Stimulated activated CD8-positive, alpha-beta memory T cell treated with anti-CD3 and anti-CD28 coated beads, Interleukin-15, amount 100 ng/mL, for 48 hours (primary cell): ENCODE data around the gene C10orf95.
"Not testable (repeated sequence)": the region's sequence is repeated elsewhere in the genome, so short reads cannot be mapped to it uniquely, and the experiment has no call there.

Experiments used
- DNase-seq, 2 donors: peaks; one replicate each; pipeline ENCODE4 v3.0.0-alpha.2; 2020; ENCODE audit warnings: low read depth in 2 of 2

Gene C10orf95

GRCh38 chr10:102451105-102451969 is at the start of gene C10orf95:
TSS of gene C10orf95 (minus strand) at chr10:102451543. CDS start at chr10:102451093, 450 bp downstream.
- DNase-seq = no peak

- not testable (repeated sequence) for DNase-seq
These were observed 49.3 kb upstream of the C10orf95 start for GRCh38 chr10:102500686-102501085.

GRCh38 chr10:102499356-102499755 is 48.0 kb upstream of the C10orf95 start:
- DNase-seq = no peak

GRCh38 chr10:102497545-102497944 is 46.2 kb upstream of the C10orf95 start:
- no peak for DNase-seq

- no peak for DNase-seq
These were observed 42.4 kb upstream of the C10orf95 start for GRCh38 chr10:102493771-102494170.

GRCh38 chr10:102492983-102493382 is 41.6 kb upstream of the C10orf95 start:
- no peak for DNase-seq

- no peak for DNase-seq
These were observed 41.1 kb upstream of the C10orf95 start for GRCh38 chr10:102492344-102492939.

DNA sequence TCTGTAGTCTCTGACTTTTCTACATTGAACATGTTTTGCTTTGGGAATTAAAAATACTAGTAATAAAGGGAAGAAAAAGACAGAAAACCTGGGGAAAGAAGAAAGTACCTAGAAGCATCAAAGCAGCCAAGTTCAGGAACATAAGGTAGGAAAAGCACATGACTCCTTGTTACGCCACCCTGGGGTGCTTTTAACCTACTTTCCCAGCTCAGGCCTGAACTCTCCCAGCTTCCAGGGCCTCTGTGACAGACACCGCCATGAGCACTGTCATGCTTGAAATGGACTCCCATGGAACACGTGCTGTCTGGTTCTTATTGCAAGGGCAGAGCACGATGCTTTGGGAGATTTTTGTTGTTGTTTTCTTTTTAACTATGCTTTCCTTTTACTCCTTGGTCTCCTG is 39.8 kb upstream of the C10orf95 start:
- no peak for DNase-seq

DNA sequence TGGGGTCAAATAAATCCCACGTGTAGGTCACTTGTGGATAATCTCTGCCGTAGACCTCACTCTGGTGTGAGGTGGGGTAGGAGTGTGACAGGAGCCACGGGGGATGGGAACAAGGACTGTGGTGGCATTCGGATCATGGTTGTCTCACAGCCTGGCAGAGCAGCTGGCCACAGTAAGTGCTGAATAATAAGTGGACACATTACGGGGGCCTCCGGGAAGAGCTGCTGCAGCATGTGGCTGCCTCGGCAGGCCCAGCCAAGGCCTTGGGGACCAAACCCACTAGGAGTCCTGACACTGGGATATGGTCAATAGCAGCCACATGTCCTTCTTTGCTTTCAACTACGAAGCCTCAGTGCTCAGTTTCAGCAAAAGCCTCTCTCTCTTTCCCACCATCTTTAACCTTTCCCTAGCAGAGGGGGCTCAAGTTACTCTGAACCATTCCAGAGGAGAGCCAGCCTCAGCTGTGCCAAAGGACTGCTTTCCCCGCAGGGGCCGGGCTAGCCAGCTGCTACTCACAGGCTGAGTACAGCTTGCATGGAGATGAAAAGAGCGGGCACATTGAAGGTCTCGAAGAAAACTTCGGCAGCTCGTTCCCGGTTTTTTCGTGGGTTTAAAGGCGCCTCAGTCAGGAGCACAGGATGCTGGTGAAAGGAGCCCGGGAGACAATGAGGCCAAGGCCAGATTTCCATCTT is 33.9 kb upstream of the C10orf95 start:
- no peak for DNase-seq

DNA sequence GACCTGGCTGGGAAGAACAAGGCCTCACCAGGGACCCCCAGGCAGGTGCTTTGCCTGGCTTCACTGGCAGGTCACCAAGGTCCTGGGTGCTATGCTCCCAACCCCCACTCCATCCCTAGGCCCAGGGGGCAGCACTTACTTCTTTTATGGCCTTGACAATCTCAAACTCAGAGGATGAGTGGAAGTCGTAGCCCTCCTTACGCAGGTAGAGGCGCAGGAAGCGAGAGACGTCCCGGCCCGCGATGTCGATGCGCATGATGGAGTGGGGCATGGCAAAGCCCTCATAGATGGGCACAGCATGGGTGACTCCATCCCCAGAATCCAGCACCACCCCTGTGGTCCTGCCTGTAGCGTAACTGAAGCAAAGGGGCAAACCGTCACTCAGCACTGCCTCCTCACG is 32.7 kb upstream of the C10orf95 start:
- no peak for DNase-seq

- DNase-seq = no peak
These were observed 29.1 kb upstream of the C10orf95 start for GRCh38 chr10:102480396-102480795.

DNA sequence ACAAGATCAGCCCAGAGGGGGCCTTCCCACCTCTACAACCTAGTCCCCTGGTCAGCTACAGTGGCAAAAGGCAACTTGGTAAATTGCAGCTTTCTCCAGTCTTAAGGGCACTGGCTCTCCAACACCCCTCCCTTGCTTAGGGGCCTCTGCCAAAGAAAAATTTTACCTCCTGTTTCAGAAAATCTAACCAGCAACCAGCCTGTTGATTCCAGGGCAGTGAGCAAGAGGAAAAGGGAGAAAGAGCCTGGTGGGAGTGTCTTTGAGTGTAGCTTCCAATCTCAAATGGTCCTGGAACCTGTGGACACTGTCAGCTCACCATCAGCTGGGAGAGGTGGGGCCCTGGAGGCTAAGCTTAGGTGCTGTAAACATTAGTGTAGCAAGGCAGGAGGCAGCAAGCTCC is 28.3 kb upstream of the C10orf95 start:
- no peak for DNase-seq

DNA sequence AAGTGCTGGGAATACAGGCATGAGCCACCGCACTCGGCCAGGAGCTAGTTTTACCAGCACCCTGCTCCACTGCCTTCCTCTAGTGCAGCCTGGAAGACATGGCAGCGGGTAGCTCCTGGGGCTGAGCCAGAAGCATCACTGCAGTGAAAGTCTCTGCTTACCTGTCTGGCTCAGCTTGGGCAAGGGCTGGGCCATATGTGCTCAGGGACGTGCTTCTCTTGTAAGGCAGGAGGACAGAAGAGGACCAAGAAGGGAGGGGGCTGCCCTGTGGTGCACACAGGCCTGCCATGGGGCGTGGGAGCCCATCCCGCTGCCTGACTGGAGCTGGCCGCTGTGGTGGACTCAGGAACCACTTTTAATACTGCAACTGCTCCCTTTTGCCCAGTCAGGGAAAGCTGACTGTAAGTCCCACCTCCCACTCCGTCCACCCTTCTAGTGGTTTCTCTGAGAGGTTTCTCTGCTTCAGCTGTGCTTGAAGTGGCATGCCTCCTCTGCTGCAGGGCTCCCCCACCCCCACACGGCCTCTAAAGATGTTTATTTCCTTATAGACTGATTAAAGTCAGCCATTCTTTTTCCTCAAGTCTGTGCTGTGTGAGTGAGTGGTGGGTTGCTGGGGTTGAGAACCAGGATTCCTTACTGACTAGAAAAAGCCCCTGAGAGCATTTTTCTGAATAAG is 25.3 kb upstream of the C10orf95 start:
- DNase-seq = no peak

GRCh38 chr10:102475451-102476040 is 24.2 kb upstream of the C10orf95 start:
- DNase-seq = no peak

DNA sequence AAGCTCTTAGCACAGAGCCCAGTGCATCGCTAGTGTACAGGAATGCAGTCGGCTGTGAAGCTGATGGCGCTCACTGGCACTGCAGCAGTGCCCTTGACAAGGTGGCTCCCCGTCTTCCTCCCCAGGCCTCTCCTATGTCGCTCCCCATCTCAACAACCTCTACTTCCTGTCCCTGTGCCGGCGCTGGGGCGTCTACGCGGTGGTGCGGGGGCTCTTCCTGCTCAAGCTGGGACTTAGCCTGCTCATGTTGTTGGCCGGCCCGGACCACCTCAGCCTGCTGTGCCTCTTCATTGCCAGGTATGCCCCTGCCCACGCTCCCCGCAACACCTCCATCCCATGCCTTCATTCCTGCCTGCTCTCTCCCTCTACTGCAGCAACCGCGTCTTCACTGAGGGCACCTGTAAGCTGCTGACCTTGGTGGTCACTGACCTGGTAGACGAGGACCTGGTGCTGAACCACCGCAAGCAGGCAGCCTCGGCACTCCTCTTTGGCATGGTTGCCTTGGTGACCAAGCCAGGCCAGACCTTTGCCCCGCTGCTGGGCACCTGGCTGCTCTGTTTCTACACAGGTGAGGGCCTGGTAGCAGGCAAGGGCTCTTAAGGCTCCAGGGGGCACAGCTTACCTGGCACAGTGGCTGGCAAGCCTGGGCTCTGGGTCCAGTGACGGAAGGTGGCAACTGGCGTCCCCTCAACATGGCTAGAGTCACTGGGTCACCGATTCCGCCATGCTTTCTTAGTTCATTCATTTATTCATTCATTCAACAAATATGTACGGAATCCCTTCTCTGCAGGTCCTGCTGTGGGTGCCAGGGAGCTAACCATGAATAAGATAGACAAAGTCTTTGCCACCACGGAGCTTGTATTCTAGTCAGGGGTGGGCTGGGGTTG is 22.3 kb upstream of the C10orf95 start:
- no peak for DNase-seq

DNA sequence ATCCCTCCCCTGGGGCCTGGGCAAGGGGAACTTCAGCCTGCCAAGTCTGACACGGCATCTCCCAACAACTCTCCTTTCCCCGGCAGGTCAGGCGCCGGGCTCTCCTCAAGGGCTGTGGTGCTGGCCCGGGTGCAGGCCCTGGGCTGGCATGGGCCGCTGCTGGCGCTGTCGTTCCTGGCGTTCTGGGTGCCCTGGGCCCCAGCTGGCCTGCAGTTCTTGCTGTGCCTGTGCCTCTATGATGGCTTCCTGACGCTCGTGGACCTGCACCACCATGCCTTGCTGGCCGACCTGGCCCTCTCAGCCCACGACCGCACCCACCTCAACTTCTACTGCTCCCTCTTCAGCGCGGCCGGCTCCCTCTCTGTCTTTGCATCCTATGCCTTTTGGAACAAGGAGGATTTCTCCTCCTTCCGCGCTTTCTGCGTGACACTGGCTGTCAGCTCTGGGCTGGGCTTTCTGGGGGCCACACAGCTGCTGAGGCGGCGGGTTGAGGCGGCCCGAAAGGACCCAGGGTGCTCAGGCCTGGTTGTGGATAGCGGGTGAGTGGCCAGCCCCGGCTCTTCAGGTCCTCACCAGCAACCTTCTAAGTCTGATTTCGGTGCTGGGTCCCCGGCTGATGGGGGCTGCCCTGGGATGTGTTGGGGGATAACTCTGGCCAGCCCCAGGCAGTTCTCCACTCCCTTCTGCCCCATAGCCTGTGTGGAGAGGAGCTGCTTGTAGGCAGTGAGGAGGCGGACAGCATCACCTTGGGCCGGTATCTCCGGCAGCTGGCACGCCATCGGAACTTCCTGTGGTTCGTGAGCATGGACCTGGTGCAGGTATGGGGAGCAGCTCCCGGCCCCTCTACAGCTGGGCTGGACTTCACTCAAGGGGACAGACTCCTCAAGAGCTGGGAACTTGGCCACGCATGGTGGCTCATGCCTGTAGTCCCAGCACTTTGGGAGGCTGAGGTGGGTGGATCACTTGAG is 19.5 kb upstream of the C10orf95 start:
- no peak for DNase-seq

DNA sequence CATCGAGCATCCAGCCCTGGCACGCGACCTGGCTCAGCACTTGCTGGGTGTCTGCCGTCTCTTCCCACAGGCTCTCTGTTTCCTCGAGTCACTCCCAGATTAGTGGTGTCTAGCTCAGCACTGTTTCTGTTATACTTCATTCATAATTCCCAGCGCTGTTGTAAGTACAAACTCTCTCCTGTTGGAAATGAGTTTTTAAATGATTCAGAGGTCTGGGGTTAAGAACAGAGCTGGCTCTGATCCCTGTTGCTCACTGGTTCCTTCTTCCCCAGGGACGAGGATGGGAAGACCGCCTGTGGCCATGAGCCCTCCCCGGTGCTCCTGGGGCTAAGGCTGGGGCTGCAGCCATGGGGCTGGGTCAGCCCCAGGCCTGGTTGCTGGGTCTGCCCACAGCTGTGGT is 17.3 kb upstream of the C10orf95 start:
- no peak for DNase-seq

- DNase-seq = no peak
These were observed 16.7 kb upstream of the C10orf95 start for GRCh38 chr10:102467971-102468438.

GRCh38 chr10:102467318-102467717 is 16.0 kb upstream of the C10orf95 start:
- no peak for DNase-seq
